DND-41 (cell line): ENCODE results near the gene BARHL2.

Experiments used
- CTCF ChIP-seq: IDR thresholded peaks from 2 replicates; pipeline ENCODE4 v1.5.1; 2012; ENCODE audit warnings: borderline replicate concordance, low read length, moderate library complexity, mild to moderate bottlenecking; ENCODE audit not compliant: poor library complexity, severe bottlenecking; ENCODE audit errors: extremely low read depth
- EZH2 ChIP-seq: IDR thresholded peaks from 3 replicates; pipeline ENCODE4 v1.6.1; 2012; ENCODE audit warnings: borderline replicate concordance, low read depth, mild to moderate bottlenecking, moderate library complexity, low read length, inconsistent platforms; ENCODE audit not compliant: severe bottlenecking

GRCh38 chr1:90730243-90731022, 13.3 kb upstream of the BARHL2 start:
- TF ChIP-seq CTCF, result no peak
- TF ChIP-seq EZH2, result no peak
